Type B pancreatic cell (in vitro differentiated cells): ENCODE results near the gene RNF150. TPM values are rescaled to one million over a fixed set of nuclear protein-coding genes. Genes with fewer than 3 reads are reported as not detected.

Experiments used
- DNase-seq: peaks from one replicate; pipeline ENCODE4 v3.0.0; 2021; ENCODE audit warnings: mixed read lengths; ENCODE audit not compliant: unreplicated experiment; ENCODE audit errors: extremely low spot score
- H3K27ac Mint-ChIP-seq: 2 replicates; pipeline ENCODE4 v1.8.0; 2021; ENCODE audit warnings: mild to moderate bottlenecking, mixed read lengths
- H3K27me3 Mint-ChIP-seq: 2 replicates; pipeline ENCODE4 v1.8.0; 2021; ENCODE audit warnings: mixed read lengths
- H3K36me3 Mint-ChIP-seq: 2 replicates; pipeline ENCODE4 v1.8.0; 2021; ENCODE audit warnings: mixed read lengths
- H3K4me1 Mint-ChIP-seq: one replicate; pipeline ENCODE4 v1.8.0; 2021; ENCODE audit warnings: mixed read lengths; ENCODE audit not compliant: unreplicated experiment
- H3K4me3 Mint-ChIP-seq: 2 replicates; pipeline ENCODE4 v1.8.0; 2021; ENCODE audit warnings: mild to moderate bottlenecking, mixed read lengths
- H3K9me3 Mint-ChIP-seq: 2 replicates; pipeline ENCODE4 v1.8.0; 2021; ENCODE audit warnings: mixed read lengths
- total RNA-seq: library from RNA; stranded (reverse); gene quantifications from 2 replicates; pipeline ENCODE4 v1.2.1, GENCODE V29; 2021; ENCODE audit warnings: low replicate concordance
- TF ChIP-seq, protein P1 (sequence below): fragments of 200-600 bp; sonication (generic); conservative IDR thresholded peaks from 2 replicates; pipeline ENCODE4 v1.5.0; 2021; ENCODE audit warnings: antibody characterized with exemption, mild to moderate bottlenecking

RNF150 gene
- total RNA-seq, 1 donor from 2014 or later = 34.0 TPM

DNA sequence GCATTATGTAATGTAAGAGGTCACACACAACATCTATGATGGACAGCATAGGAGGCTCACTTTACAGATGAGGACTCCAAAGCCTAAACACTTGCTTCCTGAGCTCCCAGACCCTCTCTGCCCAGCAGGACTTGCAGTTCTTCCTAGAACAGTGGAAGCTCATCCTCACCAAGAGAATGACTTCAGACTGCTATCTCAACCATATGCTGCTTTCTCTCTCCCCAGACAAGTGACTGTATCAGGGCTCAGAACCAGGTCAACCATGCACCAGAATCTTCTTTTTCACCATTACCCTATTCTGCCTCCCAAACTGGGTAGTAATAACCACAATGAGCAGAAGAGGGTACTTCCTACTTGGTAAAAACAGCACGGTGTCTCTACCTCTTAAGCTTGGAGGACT is 12.2 kb downstream of the RNF150 start:
- H3K4me3 Mint-ChIP-seq = no peak overlapping the region
- TF ChIP-seq, protein P1, sequence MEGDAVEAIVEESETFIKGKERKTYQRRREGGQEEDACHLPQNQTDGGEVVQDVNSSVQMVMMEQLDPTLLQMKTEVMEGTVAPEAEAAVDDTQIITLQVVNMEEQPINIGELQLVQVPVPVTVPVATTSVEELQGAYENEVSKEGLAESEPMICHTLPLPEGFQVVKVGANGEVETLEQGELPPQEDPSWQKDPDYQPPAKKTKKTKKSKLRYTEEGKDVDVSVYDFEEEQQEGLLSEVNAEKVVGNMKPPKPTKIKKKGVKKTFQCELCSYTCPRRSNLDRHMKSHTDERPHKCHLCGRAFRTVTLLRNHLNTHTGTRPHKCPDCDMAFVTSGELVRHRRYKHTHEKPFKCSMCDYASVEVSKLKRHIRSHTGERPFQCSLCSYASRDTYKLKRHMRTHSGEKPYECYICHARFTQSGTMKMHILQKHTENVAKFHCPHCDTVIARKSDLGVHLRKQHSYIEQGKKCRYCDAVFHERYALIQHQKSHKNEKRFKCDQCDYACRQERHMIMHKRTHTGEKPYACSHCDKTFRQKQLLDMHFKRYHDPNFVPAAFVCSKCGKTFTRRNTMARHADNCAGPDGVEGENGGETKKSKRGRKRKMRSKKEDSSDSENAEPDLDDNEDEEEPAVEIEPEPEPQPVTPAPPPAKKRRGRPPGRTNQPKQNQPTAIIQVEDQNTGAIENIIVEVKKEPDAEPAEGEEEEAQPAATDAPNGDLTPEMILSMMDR = no peak
- H3K9me3 Mint-ChIP-seq = no peaks in the 10 kb centered on the region
- no peaks in the 10 kb centered on the region for H3K27me3 Mint-ChIP-seq
- H3K36me3 Mint-ChIP-seq = peaks cover 15% of the 10 kb centered on the region
- no peak for DNase-seq
- H3K27ac Mint-ChIP-seq = no peak overlapping the region
- H3K4me1 Mint-ChIP-seq = peaks cover 12% of the 10 kb centered on the region

DNA sequence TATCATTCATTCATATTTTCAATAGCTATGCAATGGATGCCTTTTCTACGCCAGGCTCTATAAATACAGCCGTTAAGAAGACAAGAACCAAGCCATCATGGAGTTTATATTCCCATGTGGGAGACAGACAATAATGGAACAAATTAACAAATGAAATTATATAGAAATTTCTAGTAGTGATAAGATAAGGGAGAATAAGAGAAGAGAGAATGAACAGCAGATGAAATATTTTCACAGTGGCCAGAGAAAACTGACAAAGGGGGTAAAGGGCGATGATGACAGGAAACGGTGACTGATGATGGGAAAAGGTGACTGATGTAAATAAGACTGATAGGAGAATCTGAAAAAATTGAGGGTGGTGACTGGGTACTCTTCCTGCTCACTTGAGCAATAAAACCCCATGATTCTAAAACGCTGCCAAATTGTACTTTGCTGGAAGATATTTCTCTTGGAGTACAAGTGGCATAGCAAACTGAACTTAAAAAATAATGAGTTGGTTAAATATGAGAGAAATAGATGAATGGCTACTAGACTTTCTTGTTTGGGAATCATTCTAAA is 13.2 kb downstream of the RNF150 start:
- peaks cover 5% of the 10 kb centered on the region for H3K4me1 Mint-ChIP-seq
- TF ChIP-seq, protein P1 = no peak
- no peak overlapping the region for H3K27ac Mint-ChIP-seq
- H3K27me3 Mint-ChIP-seq = no peaks in the 10 kb centered on the region
- H3K4me3 Mint-ChIP-seq = no peak overlapping the region
- no peak for DNase-seq
- H3K36me3 Mint-ChIP-seq = peaks cover 22% of the 10 kb centered on the region
- H3K9me3 Mint-ChIP-seq = peaks cover 2% of the 10 kb centered on the region

DNA sequence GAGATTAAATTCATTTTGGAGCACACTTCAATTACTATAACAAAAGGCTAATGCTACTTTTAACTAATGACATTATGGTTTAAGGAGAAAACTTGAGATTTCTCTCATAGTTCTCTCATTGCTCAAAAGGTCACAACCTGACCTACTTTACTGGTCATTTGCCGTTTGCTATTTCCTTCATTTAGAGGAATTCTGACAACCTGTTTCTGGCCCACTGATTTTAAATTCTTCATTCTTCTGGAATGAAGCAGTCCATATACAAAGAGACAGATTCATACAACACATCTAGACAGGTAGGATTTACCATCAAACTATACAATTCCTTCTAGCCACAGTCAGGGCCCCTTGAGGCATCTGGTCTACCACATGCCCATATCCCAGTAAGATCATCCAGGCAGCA is 14.2 kb downstream of the RNF150 start:
- no peak overlapping the region for H3K4me3 Mint-ChIP-seq
- H3K36me3 Mint-ChIP-seq = peaks cover 27% of the 10 kb centered on the region
- TF ChIP-seq, protein P1 = no peak
- H3K27ac Mint-ChIP-seq = no peak overlapping the region
- no peak for DNase-seq
- no peaks in the 10 kb centered on the region for H3K27me3 Mint-ChIP-seq
- H3K4me1 Mint-ChIP-seq = peaks cover 5% of the 10 kb centered on the region
- H3K9me3 Mint-ChIP-seq = peaks cover 7% of the 10 kb centered on the region

DNA sequence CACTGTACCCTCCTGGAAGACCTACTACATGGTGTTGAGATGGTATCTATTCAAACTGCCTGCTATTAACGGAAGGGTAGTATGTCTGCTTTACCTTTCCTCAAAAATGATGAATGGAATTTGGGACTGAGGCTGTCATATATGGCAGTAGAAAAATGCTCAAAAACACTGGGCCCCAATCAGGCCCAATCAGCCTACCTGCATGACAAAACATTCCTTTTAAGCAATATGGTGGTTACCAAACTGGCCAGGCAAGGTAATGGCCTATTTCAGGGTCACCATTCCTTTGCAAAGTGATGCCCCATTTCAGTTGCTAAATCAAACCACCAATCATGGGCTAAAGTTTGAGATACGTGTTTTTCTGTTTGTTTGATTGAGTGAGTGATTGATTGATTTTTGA is 14.9 kb downstream of the RNF150 start:
- TF ChIP-seq, protein P1 = no peak
- H3K36me3 Mint-ChIP-seq = peaks cover 32% of the 10 kb centered on the region
- H3K9me3 Mint-ChIP-seq = peaks cover 7% of the 10 kb centered on the region
- H3K27ac Mint-ChIP-seq = no peak overlapping the region
- no peak for DNase-seq
- H3K4me3 Mint-ChIP-seq = no peak overlapping the region
- H3K27me3 Mint-ChIP-seq = no peaks in the 10 kb centered on the region
- peaks cover 5% of the 10 kb centered on the region for H3K4me1 Mint-ChIP-seq

DNA sequence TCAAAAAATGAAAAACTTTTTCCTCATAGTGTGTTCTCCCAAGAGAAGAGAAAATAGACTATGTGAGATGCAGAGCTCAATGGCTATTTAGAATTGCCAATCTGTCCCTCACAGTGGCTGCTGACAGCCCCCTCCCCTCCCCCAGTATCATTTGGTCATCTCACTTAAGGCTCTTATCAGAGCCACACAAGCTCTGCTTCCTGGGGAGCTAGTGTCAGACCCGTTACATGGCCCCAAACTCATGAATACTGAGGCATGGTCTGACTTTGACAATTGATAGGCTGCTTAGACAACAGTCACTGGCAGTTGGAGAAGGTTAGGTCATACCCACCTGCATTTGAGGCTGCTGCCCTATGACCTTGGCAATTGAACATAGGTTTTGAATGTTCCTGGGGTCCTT is 15.3 kb downstream of the RNF150 start:
- Mint-ChIP-seq H3K36me3 (peaks cover 33% of the 10 kb centered on the region), H3K9me3 (peaks cover 8% of the 10 kb centered on the region), H3K4me1 (peaks cover 5% of the 10 kb centered on the region), H3K27ac (no peak overlapping the region), H3K4me3 (no peak overlapping the region), H3K27me3 (no peaks in the 10 kb centered on the region)
- TF ChIP-seq, protein P1 = no peak
- DNase-seq = no peak

DNA sequence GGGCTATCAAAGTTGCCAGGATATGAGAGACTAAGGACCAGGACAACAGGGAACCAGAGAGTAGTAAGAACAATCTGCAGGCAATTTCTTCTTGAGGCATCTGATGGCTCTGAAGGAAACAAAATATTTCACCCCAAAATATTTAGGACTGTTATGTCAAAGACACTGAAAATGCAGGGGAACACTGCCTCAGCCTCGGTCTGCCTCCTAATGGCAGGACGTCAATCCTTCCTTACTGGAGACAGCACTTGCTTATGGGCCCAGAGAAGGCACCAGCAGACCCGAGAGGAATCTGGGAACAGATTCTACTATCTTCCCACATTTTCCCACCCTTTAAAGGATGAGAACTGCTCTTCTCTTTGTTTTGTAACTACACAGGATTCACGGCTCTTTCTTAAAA is 23.3 kb downstream of the RNF150 start:
- Mint-ChIP-seq H3K27me3 (no peaks in the 10 kb centered on the region), H3K27ac (no peak overlapping the region), H3K36me3 (peaks cover 22% of the 10 kb centered on the region), H3K4me3 (no peak overlapping the region), H3K4me1 (no peaks in the 10 kb centered on the region), H3K9me3 (peaks cover 12% of the 10 kb centered on the region)
- DNase-seq = no peak
- TF ChIP-seq, protein P1 = no peak
